Panc1 (cell line): ENCODE data around the gene FAM83F. TPM values are rescaled to one million over a fixed set of nuclear protein-coding genes. Genes with fewer than 3 reads are reported as not detected.

ENCODE experiments used
- ATAC-seq: fragments of 200-7000 bp; cut with Tn5 transposase; 2 replicates; pipeline ENCODE4 v1.9.1; 2020; ENCODE audit warnings: mild to moderate bottlenecking, moderate library complexity
- BruUV-seq: library from RNA; stranded (reverse); fragments of 400-500 nt; replicated peaks from 2 replicates; lab custom pipeline; 2021; lab: Mats Ljungman, UMichigan
- CTCF ChIA-PET: fragments of 300-600 bp; sonication (Branson Sonifier 250); formaldehyde crosslinking; loops from one replicate; lab custom pipeline; 2022; ENCODE audit warnings: antibody characterized with exemption; lab: Charles Lee
- POLR2A ChIA-PET: fragments of 300-600 bp; sonication (Branson Sonifier 250); formaldehyde crosslinking; loops from one replicate; lab custom pipeline; 2022; ENCODE audit warnings: antibody characterized with exemption; lab: Charles Lee
- DNase-seq: peaks from one replicate; pipeline ENCODE4 v3.0.0-alpha.2; 2010; ENCODE audit warnings: low read depth, low spot score
- H3K27ac ChIP-seq: 2 replicates; pipeline ENCODE4 v1.5.1; 2011; ENCODE audit warnings: mild to moderate bottlenecking, low read length, inconsistent platforms
- H3K27me3 ChIP-seq: fragments of 200-500 bp; sonication (Bioruptor generic); 2 replicates; pipeline ENCODE4 v1.6.0; 2014; ENCODE audit warnings: low read length, inconsistent platforms; ENCODE audit not compliant: control insufficient read depth, insufficient read depth
- H3K36me3 ChIP-seq: fragments of 200-500 bp; sonication (Bioruptor generic); 2 replicates; pipeline ENCODE4 v1.5.1; 2014; ENCODE audit warnings: inconsistent platforms, mild to moderate bottlenecking, low read length, moderate library complexity; ENCODE audit not compliant: control insufficient read depth, insufficient read depth
- H3K4me1 ChIP-seq: 2 replicates; pipeline ENCODE4 v1.5.1; 2011; ENCODE audit warnings: inconsistent platforms, mild to moderate bottlenecking, low read length, moderate library complexity; ENCODE audit not compliant: control insufficient read depth, insufficient read depth
- H3K4me3 ChIP-seq, 2 experiments: 2 replicates each; pipeline ENCODE4 v1.5.1; 2011 to 2012; ENCODE audit warnings: low read depth in 2 of 2, low read length in 2 of 2, mild to moderate bottlenecking in 2 of 2, inconsistent platforms in 1 of 2, moderate library complexity in 1 of 2
- H3K9me3 ChIP-seq: fragments of 200-500 bp; sonication (Bioruptor generic); 2 replicates; pipeline ENCODE4 v1.5.1; 2014; ENCODE audit warnings: low read depth, mild to moderate bottlenecking, inconsistent platforms, low read length, moderate library complexity; ENCODE audit not compliant: control insufficient read depth, insufficient read depth
- CTCF ChIP-seq: fragments of 450-650 bp; IDR thresholded peaks from 2 replicates; pipeline ENCODE4 v1.5.1; 2017; ENCODE audit warnings: mild to moderate bottlenecking
- POLR2AphosphoS5 ChIP-seq: IDR thresholded peaks from 2 replicates; pipeline ENCODE4 v1.6.1; 2012; ENCODE audit warnings: mild to moderate bottlenecking, low read depth, low read length, moderate library complexity
- REST ChIP-seq, 2 experiments: IDR thresholded peaks; 2 replicates each; pipeline ENCODE4 v1.6.1; 2011 to 2012; ENCODE audit warnings: low read depth in 2 of 2, control low read depth in 1 of 2, low read length in 1 of 2, mild to moderate bottlenecking in 1 of 2, moderate library complexity in 1 of 2; ENCODE audit not compliant: insufficient read depth in 1 of 2
- SIN3A ChIP-seq: IDR thresholded peaks from 2 replicates; pipeline ENCODE4 v1.6.1; 2012; ENCODE audit warnings: low read depth, mild to moderate bottlenecking, low read length, moderate library complexity, borderline replicate concordance; ENCODE audit not compliant: insufficient read depth
- TCF7L2 ChIP-seq: IDR thresholded peaks from 2 replicates; pipeline ENCODE4 v1.6.1; 2011; ENCODE audit warnings: mild to moderate bottlenecking, low read depth, low read length, inconsistent platforms
- in situ Hi-C: cut with HindIII; loops from 2 replicates; pipeline ENCODE4 v1.10.0; 2016; ENCODE audit warnings: low sequenced_read_pairs, low pct_unique_long_range_greater_than_20kb
- intact Hi-C: fragments of 100-400 bp; cut with micrococcal nuclease; formaldehyde crosslinking; loops from one replicate; pipeline ENCODE4 v1.10.0; 2022; ENCODE audit not compliant: unreplicated experiment
- total RNA-seq: library from RNA; stranded (reverse); gene quantifications from one replicate; pipeline ENCODE4 v1.2.1, GENCODE V29; 2021; ENCODE audit not compliant: unreplicated experiment

The FAM83F gene
- total RNA-seq, 1 experiment from 2014 or later, result 0.05 TPM

GRCh38 chr22:39970742-39971141 is 24.0 kb upstream of the FAM83F start:
- H3K36me3 ChIP-seq, result no peaks in the 10 kb centered on the region
- ChIA-PET CTCF (no interaction called here), POLR2A (no interaction called here)
- no peak for ATAC-seq
- H3K27me3 ChIP-seq, result peaks cover 2% of the 10 kb centered on the region
- H3K9me3 ChIP-seq, result no peaks in the 10 kb centered on the region
- no peak for TF ChIP-seq REST (IDR thresholded peaks at IDR 0.05; ENCODE audit: insufficient read depth in 1 of 2, low read depth in 2 of 2, low read length in 1 of 2)
- TF ChIP-seq CTCF, result no peak
- TF ChIP-seq SIN3A, result no peak
- TF ChIP-seq POLR2AphosphoS5, result no peak
- TF ChIP-seq TCF7L2, result no peak
- BruUV-seq, result no TSS peak
- no peaks in the 10 kb centered on the region for H3K4me1 ChIP-seq
- no peak for DNase-seq
- in situ Hi-C loops, result no loop called here
- intact Hi-C loops, result no loop called here
- H3K4me3 ChIP-seq, result no peak overlapping the region
- no peak overlapping the region for H3K27ac ChIP-seq

GRCh38 chr22:39972641-39973040 is 22.1 kb upstream of the FAM83F start:
- ChIA-PET CTCF (no interaction called here), POLR2A (no interaction called here)
- H3K9me3 ChIP-seq, result no peaks in the 10 kb centered on the region
- in situ Hi-C loops (no loop called here), intact Hi-C loops (no loop called here)
- DNase-seq (no peak), ATAC-seq (no peak)
- BruUV-seq, result no TSS peak
- H3K4me3 ChIP-seq, result no peak overlapping the region
- no peaks in the 10 kb centered on the region for H3K4me1 ChIP-seq
- TF ChIP-seq REST (IDR thresholded peaks at IDR 0.05; ENCODE audit: insufficient read depth in 1 of 2, low read depth in 2 of 2, low read length in 1 of 2), result no peak
- TF ChIP-seq CTCF, result no peak
- TF ChIP-seq POLR2AphosphoS5, result no peak
- TF ChIP-seq SIN3A, result no peak
- no peak for TF ChIP-seq TCF7L2
- no peaks in the 10 kb centered on the region for H3K36me3 ChIP-seq
- H3K27ac ChIP-seq, result no peak overlapping the region
- H3K27me3 ChIP-seq, result peaks cover 2% of the 10 kb centered on the region
